SK-N-SH (cell line): ENCODE data around the gene PCNX1.

Experiments used
- CTCF ChIP-seq: fragments of 200-600 bp; sonication (generic); IDR thresholded peaks from 2 replicates; pipeline ENCODE4 v1.6.1; 2017; ENCODE audit warnings: antibody characterized with exemption, mild to moderate bottlenecking, moderate library complexity
- EZH2phosphoT487 ChIP-seq: fragments of 200-600 bp; sonication (generic); IDR thresholded peaks from 2 replicates; pipeline ENCODE4 v1.6.1; 2017; ENCODE audit warnings: low read depth, mixed run types, mild to moderate bottlenecking, antibody characterized with exemption, moderate library complexity, borderline replicate concordance
- GABPA ChIP-seq: IDR thresholded peaks from 2 replicates; pipeline ENCODE4 v1.4.0; 2012; ENCODE audit warnings: low read depth, mild to moderate bottlenecking
- MEF2A ChIP-seq: IDR thresholded peaks from 2 replicates; pipeline ENCODE4 v1.4.0; 2012; ENCODE audit warnings: low read depth, borderline replicate concordance
- TAF1 ChIP-seq: IDR thresholded peaks from 2 replicates; pipeline ENCODE4 v1.6.1; 2012; ENCODE audit warnings: low read depth, mild to moderate bottlenecking, low read length, moderate library complexity, borderline replicate concordance

GRCh38 chr14:70993931-70994330, 86.7 kb downstream of the PCNX1 start:
- TF ChIP-seq CTCF (no peak), TAF1 (no peak), MEF2A (no peak), EZH2phosphoT487 (no peak), GABPA (no peak)
